ENCODE measurements around the gene PARP14. TPM values are rescaled to one million over a fixed set of nuclear protein-coding genes. Genes with fewer than 3 reads are reported as not detected.

Gene PARP14
- total RNA-seq, 1 donor from 2014 or later, result 11.2 TPM

- DNase-seq, result no peak
Measured at GRCh38 chr3:122770521-122771202, 90.0 kb downstream of the PARP14 start.

- DNase-seq, result no peak
Measured at GRCh38 chr3:122772827-122773226, 92.2 kb downstream of the PARP14 start.

- DNase-seq, result no peak
Measured at GRCh38 chr3:122773944-122774509, 93.4 kb downstream of the PARP14 start.

- no peak for DNase-seq
Measured at GRCh38 chr3:122774564-122774963, 93.9 kb downstream of the PARP14 start.

- DNase-seq, result no peak
Measured at GRCh38 chr3:122776675-122777468, 96.2 kb downstream of the PARP14 start.

- no peak for DNase-seq
Measured at GRCh38 chr3:122777563-122777962, 96.9 kb downstream of the PARP14 start.

Other genes starting within 250 kb of the PARP14 start
- gene KPNA1, start 165.9 kb upstream of the PARP14 start, total RNA-seq, result 49.0 TPM
- 6.1 TPM for gene PARP9, start 116.5 kb upstream of the PARP14 start, total RNA-seq
- 4.5 TPM for gene DTX3L, start 116.5 kb upstream of the PARP14 start, total RNA-seq
- not detected for gene PARP15, start 103.2 kb upstream of the PARP14 start, total RNA-seq
- 12.9 TPM for gene HSPBAP1, start 113.0 kb downstream of the PARP14 start, total RNA-seq
- gene SLC49A4, start 114.2 kb downstream of the PARP14 start, total RNA-seq, result 32.1 TPM